ENCODE measurements around the gene ARPC5L. TPM values are rescaled to one million over a fixed set of nuclear protein-coding genes. Genes with fewer than 3 reads are reported as not detected.

ARPC5L gene
- total RNA-seq, 1 experiment from 2014 or later, result 54.5 TPM

- Histone ChIP-seq H3K36me3 (ENCODE audit: low read depth, low read length) (peaks cover 4% of the 10 kb centered on the region), H3K27me3 (ENCODE audit: low read length) (no peaks in the 10 kb centered on the region), H2AFZ (ENCODE audit: low read length) (no peak overlapping the region), H3K4me2 (ENCODE audit: low read length) (no peak overlapping the region), H3K9ac (ENCODE audit: low read length) (no peak overlapping the region), H3K27ac (ENCODE audit: low read length) (no peak overlapping the region), H3K9me2 (replicated peaks; ENCODE audit: low read length) (no peaks in the 10 kb centered on the region), H3K4me3 (ENCODE audit: low read length) (no peak overlapping the region), H3K9me3 (ENCODE audit: low read length) (no peaks in the 10 kb centered on the region), H3K4me1 (ENCODE audit: insufficient read depth, low read length) (no peaks in the 10 kb centered on the region), H3K79me2 (ENCODE audit: low read length) (0 out of 2 replicates have a peak, but pooled peaks cover 3% of the 10 kb centered on the region), H4K20me1 (ENCODE audit: low read length) (no peaks in the 10 kb centered on the region), H3F3A (ENCODE audit: low read length, unreplicated experiment) (no peaks in the 10 kb centered on the region)
- DNase-seq, result no peak
- intact Hi-C loops (cut with micrococcal nuclease), result no loop called here
- ChIA-PET POLR2A (ENCODE audit: unreplicated experiment) (no interaction called here), CTCF (no interaction called here)
- BruUV-seq (replicated peaks), result no TSS peak
- ATAC-seq, result no peak
- no peak for TF ChIP-seq EZH2phosphoT487 (IDR thresholded peaks at IDR 0.05; ENCODE audit: borderline replicate concordance, low read length)
- TF ChIP-seq EZH2 (IDR thresholded peaks at IDR 0.05; ENCODE audit: low read length, unreplicated experiment), result no peak
- TF ChIP-seq CTCF (conservative IDR thresholded peaks at IDR 0.05; ENCODE audit: low read depth, low read length), result no peak
These were observed 18.6 kb downstream of the ARPC5L start for GRCh38 chr9:124880501-124880900.

GRCh38 chr9:124881138-124881743, 19.3 kb downstream of the ARPC5L start:
- CTCF ChIA-PET, result no interaction called here

More at GRCh38 chr9:124881138-124881743, 19.3 kb downstream of the ARPC5L start:
- Histone ChIP-seq H3K4me2 (ENCODE audit: low read length) (no peak overlapping the region), H3K4me1 (ENCODE audit: insufficient read depth, low read length) (no peaks in the 10 kb centered on the region), H3K4me3 (ENCODE audit: low read length) (no peak overlapping the region), H3K9ac (ENCODE audit: low read length) (no peak overlapping the region), H3K9me3 (ENCODE audit: low read length) (no peaks in the 10 kb centered on the region), H4K20me1 (ENCODE audit: low read length) (no peaks in the 10 kb centered on the region), H3K9me2 (replicated peaks; ENCODE audit: low read length) (no peaks in the 10 kb centered on the region), H3K27ac (ENCODE audit: low read length) (no peak overlapping the region), H3K36me3 (ENCODE audit: low read depth, low read length) (peaks cover 4% of the 10 kb centered on the region), H3K79me2 (ENCODE audit: low read length) (no peaks in the 10 kb centered on the region), H2AFZ (ENCODE audit: low read length) (no peak overlapping the region), H3F3A (ENCODE audit: low read length, unreplicated experiment) (no peaks in the 10 kb centered on the region), H3K27me3 (ENCODE audit: low read length) (no peaks in the 10 kb centered on the region)
- ATAC-seq (no peak), DNase-seq (no peak)
- no TSS peak for BruUV-seq (replicated peaks)
- POLR2A ChIA-PET (ENCODE audit: unreplicated experiment), result no interaction called here
- TF ChIP-seq CTCF (conservative IDR thresholded peaks at IDR 0.05; ENCODE audit: low read depth, low read length) (no peak), EZH2 (IDR thresholded peaks at IDR 0.05; ENCODE audit: low read length, unreplicated experiment) (no peak), EZH2phosphoT487 (IDR thresholded peaks at IDR 0.05; ENCODE audit: borderline replicate concordance, low read length) (no peak)
- intact Hi-C loops (cut with micrococcal nuclease), result no loop called here

All from PC-3 (cell line).